Stimulated activated memory B cell treated with anti-CD40 and anti-IgM and Interleukin-4, amounts not matched to agents 10 μg/mL and 1 μg/mL and 100 μg/mL, for 72 hours (primary cell): Measurements from ENCODE around the gene OR2T27.
"Not testable (repeated sequence)": the region's sequence is repeated elsewhere in the genome, so short reads cannot be mapped to it uniquely, and the experiment has no call there.

Experiments used
- ATAC-seq: fragments of 150-1000 bp; cut with Tn5 transposase; 2 replicates; pipeline ENCODE4 v1.10.0; 2021
- H3K27ac Mint-ChIP-seq: one replicate; pipeline ENCODE4 v1.8.0; 2022; ENCODE audit warnings: mild to moderate bottlenecking, mixed read lengths
- H3K27me3 Mint-ChIP-seq: one replicate; pipeline ENCODE4 v1.8.0; 2022; ENCODE audit warnings: mixed read lengths
- H3K36me3 Mint-ChIP-seq: one replicate; pipeline ENCODE4 v1.8.0; 2022; ENCODE audit warnings: mixed read lengths
- H3K4me1 Mint-ChIP-seq: one replicate; pipeline ENCODE4 v1.8.0; 2022; ENCODE audit warnings: mixed read lengths
- H3K4me3 Mint-ChIP-seq: one replicate; pipeline ENCODE4 v1.8.0; 2022; ENCODE audit warnings: mild to moderate bottlenecking, moderate library complexity, mixed read lengths
- H3K9me3 Mint-ChIP-seq: one replicate; pipeline ENCODE4 v1.8.0; 2022; ENCODE audit warnings: mixed read lengths

Gene OR2T27

GRCh38 chr1:248655354-248655753 is at the start of gene OR2T27:
Gene OR2T27 (minus strand): TSS chr1:248655528. CDS start chr1:248650884, 4,644 bp downstream.
- H3K4me3 Mint-ChIP-seq, ATAC-seq, H3K27ac Mint-ChIP-seq: not testable (repeated sequence)

DNA sequence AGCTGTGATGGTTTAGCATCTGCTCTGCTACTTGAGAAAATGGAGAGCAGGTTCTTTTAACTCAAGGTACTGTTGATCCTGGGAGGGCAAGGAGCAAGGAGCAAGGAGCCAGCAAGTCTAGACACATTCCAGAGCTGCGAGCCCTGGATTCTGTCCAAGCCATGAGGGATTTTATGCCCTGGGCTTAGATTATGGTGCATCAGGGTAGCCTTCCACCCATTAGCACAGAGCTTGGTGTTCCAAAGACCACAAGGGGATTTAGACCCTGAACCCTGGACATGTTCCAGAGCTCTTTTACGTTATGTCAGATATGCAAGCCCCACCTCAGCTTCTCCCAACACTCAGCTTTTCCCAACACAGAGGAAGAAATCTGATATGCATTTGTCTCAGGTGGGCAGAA is 49.3 kb upstream of the OR2T27 start:
- no peak overlapping the region for H3K27ac Mint-ChIP-seq
- no peaks in the 10 kb centered on the region for H3K27me3 Mint-ChIP-seq
- H3K36me3 Mint-ChIP-seq = no peaks in the 10 kb centered on the region
- ATAC-seq = no peak
- H3K9me3 Mint-ChIP-seq = no peaks in the 10 kb centered on the region
- H3K4me1 Mint-ChIP-seq = no peaks in the 10 kb centered on the region
- no peak overlapping the region for H3K4me3 Mint-ChIP-seq

More at GRCh38 chr1:248655354-248655753, at the start of gene OR2T27:
- not testable (repeated sequence) for H3K27me3 Mint-ChIP-seq, H3K36me3 Mint-ChIP-seq, H3K9me3 Mint-ChIP-seq
- peaks cover 12% of the 10 kb centered on the region for H3K4me1 Mint-ChIP-seq

DNA sequence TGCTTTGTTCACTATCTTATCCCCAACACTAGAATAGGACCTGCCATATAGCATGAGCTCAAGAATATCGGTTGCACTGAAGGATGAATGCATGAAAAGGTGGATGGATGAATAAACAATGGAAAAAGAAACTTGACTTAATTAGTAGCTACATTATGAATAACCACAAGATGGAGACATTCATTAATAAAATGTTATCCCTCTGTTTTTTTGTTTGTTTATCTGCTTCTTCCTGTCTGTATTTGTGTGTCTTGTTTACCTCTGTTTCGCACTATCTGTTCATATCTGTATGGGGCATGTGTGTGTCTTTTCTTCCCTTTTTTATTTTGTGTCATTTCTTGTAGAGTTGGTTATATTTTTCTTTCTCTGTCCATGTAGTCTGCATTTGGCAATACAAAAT is 48.3 kb upstream of the OR2T27 start:
- H3K4me3 Mint-ChIP-seq = no peak overlapping the region
- H3K36me3 Mint-ChIP-seq = no peaks in the 10 kb centered on the region
- ATAC-seq = no peak
- no peaks in the 10 kb centered on the region for H3K27me3 Mint-ChIP-seq
- H3K27ac Mint-ChIP-seq = no peak overlapping the region
- H3K9me3 Mint-ChIP-seq = no peaks in the 10 kb centered on the region
- H3K4me1 Mint-ChIP-seq = no peaks in the 10 kb centered on the region

- no peaks in the 10 kb centered on the region for H3K4me1 Mint-ChIP-seq
- no peak within 1 kb of the TSS for H3K4me3 Mint-ChIP-seq
- H3K36me3 Mint-ChIP-seq = no peaks in the 10 kb centered on the region
- no peaks in the 10 kb centered on the region for H3K27me3 Mint-ChIP-seq
- no peak within 1 kb of the TSS for H3K27ac Mint-ChIP-seq
- ATAC-seq = no peak
- no peaks in the 10 kb centered on the region for H3K9me3 Mint-ChIP-seq
These were observed 47.4 kb upstream of the OR2T27 start, which contains the start of gene OR14I1 for GRCh38 chr1:248702714-248703113. Gene OR14I1 (minus strand): TSS chr1:248702766.

DNA sequence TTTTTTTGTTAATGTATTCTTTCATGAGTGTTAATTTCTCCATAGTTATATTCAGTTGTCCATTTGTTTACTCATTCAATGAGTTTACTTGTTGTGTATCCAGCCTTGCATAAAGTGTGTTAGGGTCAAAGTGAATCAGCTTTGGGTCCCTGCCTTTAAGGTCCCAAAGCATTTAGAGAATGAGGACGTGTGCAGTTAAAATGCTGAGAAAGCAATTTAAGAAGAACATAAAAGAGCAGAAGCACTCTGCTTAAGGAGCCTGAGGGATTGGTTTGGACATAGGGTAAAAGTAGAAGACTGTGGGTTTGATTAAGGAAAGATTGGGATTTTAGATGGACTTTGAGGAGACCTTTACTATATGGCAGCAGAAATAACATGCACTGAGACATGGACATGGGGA is 43.8 kb upstream of the OR2T27 start:
- Mint-ChIP-seq H3K9me3 (no peaks in the 10 kb centered on the region), H3K4me1 (peaks cover 18% of the 10 kb centered on the region), H3K4me3 (no peak overlapping the region), H3K27me3 (no peaks in the 10 kb centered on the region), H3K27ac (no peak overlapping the region), H3K36me3 (no peaks in the 10 kb centered on the region)
- no peak for ATAC-seq

DNA sequence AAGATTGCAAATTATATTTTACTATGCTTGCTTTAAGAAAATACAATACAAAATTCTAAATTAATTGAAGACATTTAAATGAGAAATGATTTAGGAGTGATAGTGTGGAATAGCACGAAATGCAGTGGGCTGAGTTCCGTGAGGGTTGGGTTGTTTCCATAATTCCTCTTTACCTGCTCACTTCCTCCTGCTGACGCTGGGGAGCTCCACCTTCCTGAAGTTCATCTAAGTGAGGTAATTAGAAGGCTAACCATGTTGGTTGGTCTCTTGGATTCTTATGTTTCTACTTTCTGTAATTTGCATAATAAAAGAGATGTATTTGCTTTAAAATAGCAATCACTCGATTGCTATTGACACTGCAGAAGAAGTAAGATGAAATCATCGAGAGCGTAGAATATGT is 42.6 kb upstream of the OR2T27 start:
- peaks cover 22% of the 10 kb centered on the region for H3K4me1 Mint-ChIP-seq
- ATAC-seq = no peak
- no peaks in the 10 kb centered on the region for H3K9me3 Mint-ChIP-seq
- H3K36me3 Mint-ChIP-seq = no peaks in the 10 kb centered on the region
- no peak overlapping the region for H3K4me3 Mint-ChIP-seq
- no peaks in the 10 kb centered on the region for H3K27me3 Mint-ChIP-seq
- H3K27ac Mint-ChIP-seq = no peak overlapping the region

GRCh38 chr1:248696774-248697173 is 41.4 kb upstream of the OR2T27 start:
- Mint-ChIP-seq H3K27me3 (no peaks in the 10 kb centered on the region), H3K4me1 (peaks cover 22% of the 10 kb centered on the region), H3K36me3 (peaks cover 7% of the 10 kb centered on the region), H3K9me3 (peaks cover 5% of the 10 kb centered on the region), H3K27ac (peak overlapping the region; percentile 40), H3K4me3 (peak overlapping the region; percentile 13)
- ATAC-seq = peak; percentile 53

- Mint-ChIP-seq H3K36me3 (peaks cover 7% of the 10 kb centered on the region), H3K4me1 (peaks cover 22% of the 10 kb centered on the region), H3K9me3 (peaks cover 5% of the 10 kb centered on the region), H3K27me3 (no peaks in the 10 kb centered on the region), H3K27ac (peak overlapping the region; percentile 40), H3K4me3 (no peak overlapping the region)
- ATAC-seq = peak; percentile 16
These were observed 40.9 kb upstream of the OR2T27 start for GRCh38 chr1:248696261-248696660.

DNA sequence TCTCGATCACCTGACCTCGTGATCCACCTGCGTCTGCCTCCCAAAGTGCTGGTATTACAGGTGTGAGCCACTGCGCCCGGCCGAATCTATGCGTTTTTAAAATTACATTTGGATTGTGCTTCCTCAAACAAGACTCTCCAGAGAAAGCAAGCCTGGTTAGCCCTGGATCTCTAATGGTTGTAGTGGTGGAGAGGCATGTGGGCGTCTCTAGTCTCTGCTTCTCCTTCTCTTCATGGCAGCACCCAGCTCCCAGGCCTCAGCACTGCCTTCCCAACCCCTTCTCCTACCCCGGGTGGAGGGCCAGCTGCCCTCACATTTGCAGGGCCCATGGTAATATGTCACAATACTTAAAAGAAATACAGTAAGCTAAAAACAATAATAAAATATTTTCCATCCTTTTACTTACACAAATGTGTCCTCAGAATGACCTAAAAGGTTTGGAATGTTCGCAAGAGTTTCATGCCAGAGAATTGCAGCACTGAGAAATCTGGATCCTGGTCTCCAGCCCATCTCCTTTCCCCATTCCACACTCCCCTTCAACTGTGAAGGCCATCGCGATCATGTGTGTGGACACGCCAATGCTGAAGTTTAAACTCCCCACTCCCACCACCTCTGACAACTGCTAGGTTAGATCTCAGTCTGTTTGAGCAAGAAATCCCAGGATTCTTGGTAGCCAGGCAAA is 40.3 kb upstream of the OR2T27 start:
- peaks cover 5% of the 10 kb centered on the region for H3K9me3 Mint-ChIP-seq
- H3K4me3 Mint-ChIP-seq = no peak overlapping the region
- H3K4me1 Mint-ChIP-seq = peaks cover 22% of the 10 kb centered on the region
- H3K27ac Mint-ChIP-seq = no peak overlapping the region
- ATAC-seq = no peak
- H3K36me3 Mint-ChIP-seq = peaks cover 7% of the 10 kb centered on the region
- no peaks in the 10 kb centered on the region for H3K27me3 Mint-ChIP-seq

DNA sequence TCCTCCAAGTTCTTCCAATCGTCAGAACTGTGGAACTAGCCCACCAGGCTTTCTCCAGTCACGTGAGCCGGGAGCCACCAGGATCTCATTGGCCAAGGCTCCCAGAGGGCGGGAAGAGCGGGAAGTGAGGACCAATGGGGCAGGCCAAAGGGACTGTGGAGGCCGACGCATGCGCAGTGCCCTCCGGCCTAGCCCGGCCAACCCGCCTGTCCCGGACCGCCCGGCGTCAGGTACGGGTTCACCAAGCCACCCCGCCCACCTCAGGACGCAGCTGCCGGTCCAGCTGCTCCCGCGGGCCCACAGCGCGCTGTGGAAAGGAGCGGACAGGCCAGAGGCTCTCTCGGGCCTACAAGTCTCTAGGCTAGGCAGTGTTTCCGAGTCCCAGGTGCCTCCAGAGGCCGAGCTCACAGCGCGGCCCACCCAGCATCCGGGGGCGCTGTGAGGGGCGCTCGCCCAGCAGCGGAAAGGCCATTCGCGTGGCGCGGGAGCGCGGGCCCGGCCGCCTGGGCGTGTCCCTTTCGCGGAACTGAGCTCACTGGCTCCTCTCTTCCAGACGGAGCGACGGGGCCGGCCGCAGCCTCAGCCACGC is 36.3 kb upstream of the OR2T27 start:
- ATAC-seq = no peak
- Mint-ChIP-seq H3K4me1 (peaks cover 33% of the 10 kb centered on the region), H3K27me3 (no peaks in the 10 kb centered on the region), H3K36me3 (peaks cover 16% of the 10 kb centered on the region), H3K27ac (no peak overlapping the region), H3K9me3 (peaks cover 14% of the 10 kb centered on the region), H3K4me3 (no peak overlapping the region)

GRCh38 chr1:248688527-248689298 is 33.4 kb upstream of the OR2T27 start:
- Mint-ChIP-seq H3K9me3 (peaks cover 14% of the 10 kb centered on the region), H3K4me3 (no peak overlapping the region), H3K36me3 (peaks cover 16% of the 10 kb centered on the region), H3K27me3 (no peaks in the 10 kb centered on the region), H3K4me1 (peaks cover 27% of the 10 kb centered on the region), H3K27ac (peak overlapping the region; percentile 46)
- peak; percentile 82 for ATAC-seq

DNA sequence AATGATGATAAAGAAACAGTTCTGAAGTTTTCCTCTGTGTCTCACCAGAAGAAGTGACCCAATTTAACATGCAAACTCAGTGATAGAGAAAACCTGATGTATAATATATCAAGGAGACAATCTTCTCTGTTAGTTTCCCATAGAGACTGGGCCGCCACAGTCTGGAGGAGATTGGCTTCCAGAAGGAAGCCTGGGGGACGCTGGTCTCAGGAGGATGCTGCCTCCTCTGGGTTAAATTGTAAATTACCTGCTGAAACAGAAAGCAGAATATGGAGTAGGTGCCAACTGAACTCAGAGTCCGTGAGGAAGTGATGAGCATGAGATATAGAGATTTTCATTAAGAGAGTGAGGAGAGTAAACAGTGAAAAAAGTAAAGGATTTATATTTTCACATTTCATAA is 31.5 kb upstream of the OR2T27 start:
- peaks cover 23% of the 10 kb centered on the region for H3K4me1 Mint-ChIP-seq
- peak; percentile 71 for ATAC-seq
- H3K36me3 Mint-ChIP-seq = peaks cover 9% of the 10 kb centered on the region
- no peaks in the 10 kb centered on the region for H3K27me3 Mint-ChIP-seq
- no peak overlapping the region for H3K27ac Mint-ChIP-seq
- peaks cover 9% of the 10 kb centered on the region for H3K9me3 Mint-ChIP-seq
- H3K4me3 Mint-ChIP-seq = no peak overlapping the region

GRCh38 chr1:248681651-248682050 is 26.3 kb upstream of the OR2T27 start:
- ATAC-seq = no peak
- no peaks in the 10 kb centered on the region for H3K27me3 Mint-ChIP-seq
- H3K4me3 Mint-ChIP-seq = no peak overlapping the region
- no peak overlapping the region for H3K27ac Mint-ChIP-seq
- no peaks in the 10 kb centered on the region for H3K36me3 Mint-ChIP-seq
- peaks cover 4% of the 10 kb centered on the region for H3K4me1 Mint-ChIP-seq
- no peaks in the 10 kb centered on the region for H3K9me3 Mint-ChIP-seq

DNA sequence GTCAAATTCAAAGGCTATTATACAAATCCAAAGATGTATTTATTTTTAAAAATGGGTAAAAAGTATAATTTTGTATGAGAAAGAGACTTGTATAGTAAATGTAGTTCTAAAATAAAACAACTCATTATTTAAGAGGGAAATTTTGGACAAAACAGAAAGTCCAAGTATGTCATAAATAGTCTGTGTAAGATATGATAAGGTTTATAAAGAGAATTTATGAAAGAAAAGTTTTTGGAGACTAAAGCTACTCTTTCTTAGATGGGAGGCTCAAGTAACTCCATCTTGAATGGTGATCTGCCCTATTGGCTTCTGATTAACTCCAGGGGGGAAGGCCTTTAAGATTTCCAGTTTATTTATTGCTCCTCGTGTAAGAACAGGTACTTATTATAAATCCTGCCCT is 14.7 kb upstream of the OR2T27 start:
- no peaks in the 10 kb centered on the region for H3K9me3 Mint-ChIP-seq
- H3K4me3 Mint-ChIP-seq = no peak overlapping the region
- H3K27me3 Mint-ChIP-seq = no peaks in the 10 kb centered on the region
- H3K36me3 Mint-ChIP-seq = no peaks in the 10 kb centered on the region
- no peak for ATAC-seq
- H3K4me1 Mint-ChIP-seq = no peaks in the 10 kb centered on the region
- no peak overlapping the region for H3K27ac Mint-ChIP-seq

GRCh38 chr1:248663453-248664328 is 8.4 kb upstream of the OR2T27 start:
- peak overlapping the region; percentile 72 for H3K27ac Mint-ChIP-seq
- not testable (repeated sequence) for H3K27me3 Mint-ChIP-seq, H3K9me3 Mint-ChIP-seq, H3K4me3 Mint-ChIP-seq, H3K36me3 Mint-ChIP-seq
- H3K4me1 Mint-ChIP-seq = peaks cover 39% of the 10 kb centered on the region
- peak; percentile 93 for ATAC-seq
